AG09319 (cell line): ENCODE measurements around the gene GXYLT2.

Experiments used
- DNase-seq: peaks from one replicate; pipeline ENCODE4 v3.0.0-alpha.2; 2010; ENCODE audit warnings: low read depth; ENCODE audit errors: extremely low read depth
- TF ChIP-seq, protein P1 (sequence below): IDR thresholded peaks from 2 replicates; pipeline ENCODE4 v1.5.1; 2011; ENCODE audit warnings: low read depth, mild to moderate bottlenecking, inconsistent platforms, low read length, moderate library complexity

The GXYLT2 gene

GRCh38 chr3:72964633-72965032, 76.8 kb downstream of the GXYLT2 start:
- TF ChIP-seq, protein P1, sequence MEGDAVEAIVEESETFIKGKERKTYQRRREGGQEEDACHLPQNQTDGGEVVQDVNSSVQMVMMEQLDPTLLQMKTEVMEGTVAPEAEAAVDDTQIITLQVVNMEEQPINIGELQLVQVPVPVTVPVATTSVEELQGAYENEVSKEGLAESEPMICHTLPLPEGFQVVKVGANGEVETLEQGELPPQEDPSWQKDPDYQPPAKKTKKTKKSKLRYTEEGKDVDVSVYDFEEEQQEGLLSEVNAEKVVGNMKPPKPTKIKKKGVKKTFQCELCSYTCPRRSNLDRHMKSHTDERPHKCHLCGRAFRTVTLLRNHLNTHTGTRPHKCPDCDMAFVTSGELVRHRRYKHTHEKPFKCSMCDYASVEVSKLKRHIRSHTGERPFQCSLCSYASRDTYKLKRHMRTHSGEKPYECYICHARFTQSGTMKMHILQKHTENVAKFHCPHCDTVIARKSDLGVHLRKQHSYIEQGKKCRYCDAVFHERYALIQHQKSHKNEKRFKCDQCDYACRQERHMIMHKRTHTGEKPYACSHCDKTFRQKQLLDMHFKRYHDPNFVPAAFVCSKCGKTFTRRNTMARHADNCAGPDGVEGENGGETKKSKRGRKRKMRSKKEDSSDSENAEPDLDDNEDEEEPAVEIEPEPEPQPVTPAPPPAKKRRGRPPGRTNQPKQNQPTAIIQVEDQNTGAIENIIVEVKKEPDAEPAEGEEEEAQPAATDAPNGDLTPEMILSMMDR, result no peak
- no peak for DNase-seq

GRCh38 chr3:72968266-72968664, 80.4 kb downstream of the GXYLT2 start:
- TF ChIP-seq, protein P1, result no peak

DNA sequence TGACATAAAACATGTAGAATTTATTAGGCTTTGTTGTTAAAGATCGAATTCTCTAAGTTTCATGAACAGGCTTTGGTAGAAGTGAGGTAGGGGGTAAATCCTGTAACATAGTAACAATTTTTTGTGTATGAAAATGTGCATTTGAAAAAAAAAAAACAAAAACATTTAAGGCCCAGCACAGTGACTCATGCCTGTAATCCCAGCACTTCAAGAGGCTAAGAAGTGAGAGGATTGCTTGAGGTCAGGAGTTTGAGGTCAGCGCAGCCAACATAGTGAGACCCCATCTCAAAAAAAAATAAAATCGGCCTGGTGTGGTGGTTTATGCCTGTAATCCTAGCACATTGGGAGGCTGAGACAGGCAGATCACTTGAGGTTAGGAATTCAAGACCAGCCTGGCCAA, 81.9 kb downstream of the GXYLT2 start:
- no peak for DNase-seq
- TF ChIP-seq, protein P1, result no peak

More at GRCh38 chr3:72968266-72968664, 80.4 kb downstream of the GXYLT2 start:
- DNase-seq, result no peak

GRCh38 chr3:72970942-72971341, 83.1 kb downstream of the GXYLT2 start:
- TF ChIP-seq, protein P1, result no peak
- DNase-seq, result no peak

GRCh38 chr3:72972706-72973030, 84.8 kb downstream of the GXYLT2 start:
- no peak for DNase-seq
- TF ChIP-seq, protein P1, result no peak

- TF ChIP-seq, protein P1, result no peak
- DNase-seq, result no peak
These were observed 85.3 kb downstream of the GXYLT2 start for GRCh38 chr3:72973031-72973723.

- TF ChIP-seq, protein P1, result no peak
- no peak for DNase-seq
These were observed 85.9 kb downstream of the GXYLT2 start for GRCh38 chr3:72973786-72974185.
